ENCODE measurements around the gene SLC25A21.

SLC25A21 gene

GRCh38 chr14:36750244-36750643 lies 422.2 kb downstream of the SLC25A21 start:
- DNase-seq: no peak

- no peak for DNase-seq
Measured at GRCh38 chr14:36748610-36749213, 423.7 kb downstream of the SLC25A21 start.

GRCh38 chr14:36747411-36748184 lies 424.8 kb downstream of the SLC25A21 start:
- peak in 1 of 2 experiments; percentile 55 for DNase-seq

GRCh38 chr14:36746872-36747271 lies 425.5 kb downstream of the SLC25A21 start:
- no peak for DNase-seq

GRCh38 chr14:36741858-36742257 lies 430.5 kb downstream of the SLC25A21 start:
- no peak for DNase-seq

GRCh38 chr14:36738269-36738668 lies 434.1 kb downstream of the SLC25A21 start:
- no peak for DNase-seq

GRCh38 chr14:36726128-36726527 lies 446.3 kb downstream of the SLC25A21 start:
- no peak for DNase-seq

GRCh38 chr14:36724162-36724561 lies 448.2 kb downstream of the SLC25A21 start:
- DNase-seq: no peak

GRCh38 chr14:36723530-36723929 lies 448.9 kb downstream of the SLC25A21 start:
- DNase-seq: no peak

GRCh38 chr14:36721877-36722276 lies 450.5 kb downstream of the SLC25A21 start:
- DNase-seq: no peak

- no peak for DNase-seq
Measured at GRCh38 chr14:36720657-36721056, 451.7 kb downstream of the SLC25A21 start.

- DNase-seq: no peak
Measured at GRCh38 chr14:36719823-36720222, 452.6 kb downstream of the SLC25A21 start.

GRCh38 chr14:36718216-36718615 lies 454.2 kb downstream of the SLC25A21 start:
- DNase-seq: no peak

- DNase-seq: no peak
Measured at GRCh38 chr14:36717363-36717762, 455.0 kb downstream of the SLC25A21 start.

- no peak for DNase-seq
Measured at GRCh38 chr14:36716614-36717184, 455.7 kb downstream of the SLC25A21 start.

- DNase-seq: no peak
Measured at GRCh38 chr14:36713960-36714703, 458.3 kb downstream of the SLC25A21 start.

- DNase-seq: no peak
Measured at GRCh38 chr14:36707570-36707969, 464.8 kb downstream of the SLC25A21 start.

- no peak for DNase-seq
Measured at GRCh38 chr14:36702474-36702873, 469.9 kb downstream of the SLC25A21 start.

- DNase-seq: peak in 1 of 2 experiments; percentile 36
Measured at GRCh38 chr14:36701132-36701531, 471.3 kb downstream of the SLC25A21 start.

- DNase-seq: peak; percentile 93 to 97
Measured at GRCh38 chr14:36700651-36701050, 471.8 kb downstream of the SLC25A21 start.

GRCh38 chr14:36699420-36699819 lies 473.0 kb downstream of the SLC25A21 start:
- DNase-seq: peak in 1 of 2 experiments; percentile 20

- DNase-seq: no peak
Measured at GRCh38 chr14:36690311-36691040, 481.9 kb downstream of the SLC25A21 start.

GRCh38 chr14:36684946-36685345 lies 487.5 kb downstream of the SLC25A21 start:
- DNase-seq: no peak

Data from NCI-H526 (cell line).